ENCODE results near the gene PDLIM4.

- TF ChIP-seq CTCF (IDR thresholded peaks at IDR 0.05; ENCODE audit: insufficient read depth, low read depth, low read length) (no peak), EZH2 (IDR thresholded peaks at IDR 0.05; ENCODE audit: insufficient read depth, low read length) (no peak)
Observed at GRCh38 chr5:132264546-132265335, 7.2 kb downstream of the PDLIM4 start.

Measured in astrocyte (in vitro differentiated cells and primary cell).